ENCODE data around the gene ZBTB32. TPM values are rescaled to one million over a fixed set of nuclear protein-coding genes. Genes with fewer than 3 reads are reported as not detected.

Gene ZBTB32
- polyA plus RNA-seq, 1 of the 3 experiments (the other 2 are of a cell fraction), result not detected

DNA sequence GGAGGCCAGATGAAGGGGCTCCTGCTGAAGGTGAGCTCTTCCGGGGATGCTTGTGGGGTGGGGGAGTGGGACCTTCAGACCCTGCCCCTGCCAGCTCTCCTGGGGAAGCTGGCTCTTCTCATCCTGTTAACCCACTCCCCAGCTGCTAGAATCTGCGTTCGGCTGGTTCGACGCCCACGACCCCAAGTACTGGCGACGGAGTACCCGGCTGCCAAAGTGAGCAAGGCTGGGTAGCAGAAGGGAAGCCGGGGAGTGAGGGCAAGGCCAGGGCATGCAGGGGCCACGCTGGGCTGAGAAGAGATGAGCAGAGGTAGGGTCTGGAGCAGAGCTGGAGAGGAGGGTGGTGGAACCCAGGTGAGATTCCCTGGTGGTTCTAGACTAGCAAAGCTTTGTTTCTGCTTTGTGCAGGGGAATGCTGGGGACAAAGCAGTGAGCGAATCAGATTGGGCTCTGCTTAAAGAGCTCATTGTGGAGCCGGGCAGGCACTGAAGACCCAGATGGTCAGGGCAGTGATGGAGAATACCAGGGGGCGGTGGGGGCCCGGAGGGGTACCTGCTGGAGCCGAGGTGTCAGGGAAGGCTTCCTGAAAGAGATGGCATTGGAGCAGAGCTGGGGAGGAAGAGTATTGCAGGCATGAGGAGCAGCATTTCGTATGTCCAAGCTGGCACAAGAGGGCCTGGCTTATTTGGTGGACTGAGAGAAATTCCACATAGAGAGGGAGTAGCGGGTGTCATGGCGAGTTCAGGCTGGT is 23.8 kb downstream of the ZBTB32 start:
- Histone ChIP-seq H3F3A (replicated peaks; ENCODE audit: insufficient read depth) (no peaks in the 10 kb centered on the region), H3K27me3 (ENCODE audit: insufficient read depth) (no peaks in the 10 kb centered on the region), H4K20me1 (ENCODE audit: insufficient read depth) (no peaks in the 10 kb centered on the region), H3K27ac (ENCODE audit: low read depth in 2 of 2, low read length in 1 of 2) (no peak overlapping the region), H3K9me2 (no peaks in the 10 kb centered on the region), H3K4me3 (ENCODE audit: low read depth in 2 of 2, low read length in 1 of 2) (no peak overlapping the region), H3K79me2 (ENCODE audit: insufficient read depth) (no peaks in the 10 kb centered on the region), H3K9me3 (no peaks in the 10 kb centered on the region), H3K36me3 (replicated peaks in 1 of 2; ENCODE audit: control insufficient read depth in 1 of 2, insufficient read depth in 2 of 2, low read length in 1 of 2) (peaks cover 18 to 91% of the 10 kb centered on the region in 2 experiments), H2AFZ (ENCODE audit: low read depth) (no peak overlapping the region), H3K4me2 (no peak overlapping the region), H3K4me1 (ENCODE audit: control insufficient read depth in 1 of 2, insufficient read depth in 2 of 2, low read depth in 1 of 2, low read length in 1 of 2) (no peaks in the 10 kb centered on the region), H3K9ac (no peak overlapping the region)
- DNase-seq, result no peak
- POLR2A ChIA-PET, result interaction anchor here (0.5 to 3.5 kb wide), 2 partner anchors 12 to 21 kb away, joined by 4 to 10 read pairs; no protein-coding TSS in a partner anchor
- CTCF ChIA-PET, result interaction anchor here (1.0 kb wide), 2 partner anchors 12 to 16 kb away, joined by 3 read pairs; no protein-coding TSS in a partner anchor
- TF ChIP-seq MEF2A (IDR thresholded peaks at IDR 0.05; ENCODE audit: borderline replicate concordance, low read depth) (no peak), FOSL2 (IDR thresholded peaks at IDR 0.05; ENCODE audit: borderline replicate concordance, low read depth) (no peak), TCF12 (IDR thresholded peaks at IDR 0.05) (no peak), ELF1 (IDR thresholded peaks at IDR 0.05) (no peak)
- TF ChIP-seq, protein P1, sequence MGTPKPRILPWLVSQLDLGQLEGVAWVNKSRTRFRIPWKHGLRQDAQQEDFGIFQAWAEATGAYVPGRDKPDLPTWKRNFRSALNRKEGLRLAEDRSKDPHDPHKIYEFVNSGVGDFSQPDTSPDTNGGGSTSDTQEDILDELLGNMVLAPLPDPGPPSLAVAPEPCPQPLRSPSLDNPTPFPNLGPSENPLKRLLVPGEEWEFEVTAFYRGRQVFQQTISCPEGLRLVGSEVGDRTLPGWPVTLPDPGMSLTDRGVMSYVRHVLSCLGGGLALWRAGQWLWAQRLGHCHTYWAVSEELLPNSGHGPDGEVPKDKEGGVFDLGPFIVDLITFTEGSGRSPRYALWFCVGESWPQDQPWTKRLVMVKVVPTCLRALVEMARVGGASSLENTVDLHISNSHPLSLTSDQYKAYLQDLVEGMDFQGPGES (IDR thresholded peaks at IDR 0.05; ENCODE audit: low read depth, low read length), result no peak
- TF ChIP-seq, protein P2, sequence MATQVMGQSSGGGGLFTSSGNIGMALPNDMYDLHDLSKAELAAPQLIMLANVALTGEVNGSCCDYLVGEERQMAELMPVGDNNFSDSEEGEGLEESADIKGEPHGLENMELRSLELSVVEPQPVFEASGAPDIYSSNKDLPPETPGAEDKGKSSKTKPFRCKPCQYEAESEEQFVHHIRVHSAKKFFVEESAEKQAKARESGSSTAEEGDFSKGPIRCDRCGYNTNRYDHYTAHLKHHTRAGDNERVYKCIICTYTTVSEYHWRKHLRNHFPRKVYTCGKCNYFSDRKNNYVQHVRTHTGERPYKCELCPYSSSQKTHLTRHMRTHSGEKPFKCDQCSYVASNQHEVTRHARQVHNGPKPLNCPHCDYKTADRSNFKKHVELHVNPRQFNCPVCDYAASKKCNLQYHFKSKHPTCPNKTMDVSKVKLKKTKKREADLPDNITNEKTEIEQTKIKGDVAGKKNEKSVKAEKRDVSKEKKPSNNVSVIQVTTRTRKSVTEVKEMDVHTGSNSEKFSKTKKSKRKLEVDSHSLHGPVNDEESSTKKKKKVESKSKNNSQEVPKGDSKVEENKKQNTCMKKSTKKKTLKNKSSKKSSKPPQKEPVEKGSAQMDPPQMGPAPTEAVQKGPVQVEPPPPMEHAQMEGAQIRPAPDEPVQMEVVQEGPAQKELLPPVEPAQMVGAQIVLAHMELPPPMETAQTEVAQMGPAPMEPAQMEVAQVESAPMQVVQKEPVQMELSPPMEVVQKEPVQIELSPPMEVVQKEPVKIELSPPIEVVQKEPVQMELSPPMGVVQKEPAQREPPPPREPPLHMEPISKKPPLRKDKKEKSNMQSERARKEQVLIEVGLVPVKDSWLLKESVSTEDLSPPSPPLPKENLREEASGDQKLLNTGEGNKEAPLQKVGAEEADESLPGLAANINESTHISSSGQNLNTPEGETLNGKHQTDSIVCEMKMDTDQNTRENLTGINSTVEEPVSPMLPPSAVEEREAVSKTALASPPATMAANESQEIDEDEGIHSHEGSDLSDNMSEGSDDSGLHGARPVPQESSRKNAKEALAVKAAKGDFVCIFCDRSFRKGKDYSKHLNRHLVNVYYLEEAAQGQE (IDR thresholded peaks at IDR 0.05; ENCODE audit: low read depth, low read length), result no peak
- TF ChIP-seq, protein P3, sequence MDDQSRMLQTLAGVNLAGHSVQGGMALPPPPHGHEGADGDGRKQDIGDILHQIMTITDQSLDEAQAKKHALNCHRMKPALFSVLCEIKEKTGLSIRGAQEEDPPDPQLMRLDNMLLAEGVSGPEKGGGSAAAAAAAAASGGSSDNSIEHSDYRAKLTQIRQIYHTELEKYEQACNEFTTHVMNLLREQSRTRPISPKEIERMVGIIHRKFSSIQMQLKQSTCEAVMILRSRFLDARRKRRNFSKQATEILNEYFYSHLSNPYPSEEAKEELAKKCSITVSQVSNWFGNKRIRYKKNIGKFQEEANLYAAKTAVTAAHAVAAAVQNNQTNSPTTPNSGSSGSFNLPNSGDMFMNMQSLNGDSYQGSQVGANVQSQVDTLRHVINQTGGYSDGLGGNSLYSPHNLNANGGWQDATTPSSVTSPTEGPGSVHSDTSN (IDR thresholded peaks at IDR 0.05), result no peak
- TF ChIP-seq, protein P4, sequence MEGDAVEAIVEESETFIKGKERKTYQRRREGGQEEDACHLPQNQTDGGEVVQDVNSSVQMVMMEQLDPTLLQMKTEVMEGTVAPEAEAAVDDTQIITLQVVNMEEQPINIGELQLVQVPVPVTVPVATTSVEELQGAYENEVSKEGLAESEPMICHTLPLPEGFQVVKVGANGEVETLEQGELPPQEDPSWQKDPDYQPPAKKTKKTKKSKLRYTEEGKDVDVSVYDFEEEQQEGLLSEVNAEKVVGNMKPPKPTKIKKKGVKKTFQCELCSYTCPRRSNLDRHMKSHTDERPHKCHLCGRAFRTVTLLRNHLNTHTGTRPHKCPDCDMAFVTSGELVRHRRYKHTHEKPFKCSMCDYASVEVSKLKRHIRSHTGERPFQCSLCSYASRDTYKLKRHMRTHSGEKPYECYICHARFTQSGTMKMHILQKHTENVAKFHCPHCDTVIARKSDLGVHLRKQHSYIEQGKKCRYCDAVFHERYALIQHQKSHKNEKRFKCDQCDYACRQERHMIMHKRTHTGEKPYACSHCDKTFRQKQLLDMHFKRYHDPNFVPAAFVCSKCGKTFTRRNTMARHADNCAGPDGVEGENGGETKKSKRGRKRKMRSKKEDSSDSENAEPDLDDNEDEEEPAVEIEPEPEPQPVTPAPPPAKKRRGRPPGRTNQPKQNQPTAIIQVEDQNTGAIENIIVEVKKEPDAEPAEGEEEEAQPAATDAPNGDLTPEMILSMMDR (IDR thresholded peaks at IDR 0.05), result no peak
- WGBS (ENCODE audit: low lambda C conversion rate), result 90% methylated on average over 18 of the region's 19 CpGs
